B cell (primary cell): ENCODE results near the gene TSPAN18. TPM values are rescaled to one million over a fixed set of nuclear protein-coding genes. Genes with fewer than 3 reads are reported as not detected.

ENCODE experiments used
- ATAC-seq: fragments of 200-7000 bp; cut with Tn5 transposase; one replicate; pipeline ENCODE4 v1.10.0; 2021; ENCODE audit warnings: low read depth, mild to moderate bottlenecking, moderate number of reproducible peaks, moderate library complexity
- CTCF ChIA-PET: fragments of 350-600 bp; sonication (Branson Sonifier 250); formaldehyde crosslinking; loops from one replicate; lab custom pipeline; 2021; ENCODE audit warnings: antibody characterized with exemption, inconsistent platforms; lab: Charles Lee
- POLR2A ChIA-PET: fragments of 350-600 bp; sonication (Branson Sonifier 250); formaldehyde crosslinking; loops from one replicate; lab custom pipeline; 2021; ENCODE audit warnings: antibody characterized with exemption; lab: Charles Lee
- DNase-seq: peaks from one replicate; pipeline ENCODE4 v3.0.0; 2013
- H2AFZ ChIP-seq: 2 replicates; pipeline ENCODE4 v1.6.1; 2012; ENCODE audit warnings: mild to moderate bottlenecking, low read depth, low read length; ENCODE audit not compliant: insufficient read depth, poor library complexity, severe bottlenecking
- H3K27ac ChIP-seq, 2 donors: 1 replicate in 1 of 2; 2 replicates in 1 of 2; pipeline ENCODE4 v1.5.1; 2012 to 2013; ENCODE audit warnings: low read length in 2 of 2, mild to moderate bottlenecking in 2 of 2, moderate library complexity in 1 of 2
- H3K27me3 ChIP-seq, 4 experiments: fragments of 200-600 bp in 1 of 4; sonication (generic) in 1 of 4; replicated peaks in 1 of 4; 1 replicate in 2 of 4; 2 replicates in 2 of 4; pipeline versions ENCODE4 v1.6.1 to v1.7.0; 2013 to 2016; ENCODE audit warnings: low read length in 3 of 4, mild to moderate bottlenecking in 2 of 4, mixed read lengths in 1 of 4, moderate library complexity in 1 of 4; ENCODE audit not compliant: insufficient read depth in 4 of 4, control insufficient read depth in 3 of 4; ENCODE audit errors: control extremely low read depth in 1 of 4
- H3K36me3 ChIP-seq, 2 experiments: replicated peaks in 1 of 2; 1 replicate in 1 of 2; 2 replicates in 1 of 2; pipeline versions ENCODE4 v1.6.1 to v1.7.1; 2013; ENCODE audit warnings: low read length in 1 of 2; ENCODE audit not compliant: insufficient read depth in 2 of 2, control insufficient read depth in 1 of 2; ENCODE audit errors: control extremely low read depth in 1 of 2, extremely low read depth in 1 of 2
- H3K4me1 ChIP-seq, 2 donors: fragments of 200-600 bp in 1 of 2; sonication (generic) in 1 of 2; 1 replicate in 1 of 2; 2 replicates in 1 of 2; pipeline versions ENCODE4 v1.5.1 to v1.6.1; 2013 to 2017; ENCODE audit warnings: low read length in 2 of 2; ENCODE audit not compliant: control insufficient read depth in 2 of 2, insufficient read depth in 2 of 2
- H3K4me2 ChIP-seq: replicated peaks from 2 replicates; pipeline ENCODE3; 2012; ENCODE audit warnings: mild to moderate bottlenecking, low read depth, low read length; ENCODE audit not compliant: poor library complexity, severe bottlenecking
- H3K4me3 ChIP-seq, 5 experiments: fragments of 200-600 bp in 1 of 5; sonication (generic) in 1 of 5; 1 replicate in 3 of 5; 2 replicates in 2 of 5; pipeline versions ENCODE4 v1.5.1 to v1.7.0; 2011 to 2016; ENCODE audit warnings: low read length in 4 of 5, mild to moderate bottlenecking in 4 of 5, low read depth in 2 of 5, control low read depth in 1 of 5, moderate library complexity in 1 of 5; ENCODE audit not compliant: insufficient read depth in 1 of 5; ENCODE audit errors: control extremely low read depth in 1 of 5, extremely low read depth in 1 of 5
- H3K79me2 ChIP-seq: fragments of 200-600 bp; sonication (generic); one replicate; pipeline ENCODE4 v1.6.0; 2016; ENCODE audit warnings: low read length; ENCODE audit not compliant: control insufficient read depth, insufficient read depth
- H3K9ac ChIP-seq: fragments of 200-600 bp; sonication (generic); 2 replicates; pipeline ENCODE4 v1.6.1; 2017; ENCODE audit warnings: mild to moderate bottlenecking, low read length, moderate library complexity
- H3K9me3 ChIP-seq, 3 donors: one replicate each; pipeline versions ENCODE4 v1.6.1 to v1.7.1; 2013; ENCODE audit warnings: low read length in 2 of 3; ENCODE audit not compliant: control insufficient read depth in 2 of 3, insufficient read depth in 1 of 3; ENCODE audit errors: control extremely low read depth in 1 of 3
- H4K20me1 ChIP-seq: 2 replicates; pipeline ENCODE4 v1.6.0; 2012; ENCODE audit warnings: mild to moderate bottlenecking, low read length; ENCODE audit not compliant: insufficient read depth, control insufficient read depth, poor library complexity, severe bottlenecking
- H3K27ac Mint-ChIP-seq: one replicate; pipeline ENCODE4 v1.8.0; 2021; ENCODE audit warnings: mixed read lengths
- H3K27me3 Mint-ChIP-seq: one replicate; pipeline ENCODE4 v1.8.0; 2021; ENCODE audit warnings: mixed read lengths
- H3K4me1 Mint-ChIP-seq: one replicate; pipeline ENCODE4 v1.8.0; 2021; ENCODE audit warnings: mixed read lengths
- H3K4me3 Mint-ChIP-seq: one replicate; pipeline ENCODE4 v1.8.0; 2021; ENCODE audit warnings: mixed read lengths
- H3K9me3 Mint-ChIP-seq: one replicate; pipeline ENCODE4 v1.8.0; 2022; ENCODE audit warnings: mixed read lengths; ENCODE audit not compliant: insufficient read depth
- EZH2 ChIP-seq: IDR thresholded peaks from 2 replicates; pipeline ENCODE4 v1.6.1; 2012; ENCODE audit warnings: borderline replicate concordance, low read depth, mild to moderate bottlenecking, moderate library complexity, low read length; ENCODE audit not compliant: insufficient read depth, poor library complexity, severe bottlenecking
- WGBS: methylation state at CpG from one replicate; pipeline ENCODE4 v1.1.5; 2013; ENCODE audit warnings: missing lambda C conversion rate; ENCODE audit not compliant: insufficient coverage; 5-methylcytosine and 5-hydroxymethylcytosine counted together
- intact Hi-C: fragments of 100-400 bp; cut with micrococcal nuclease; formaldehyde crosslinking; loops from one replicate; pipeline ENCODE4 v1.10.0; 2022
- polyA plus RNA-seq: library from polyadenylated mRNA; depleted of rRNA; stranded (reverse); fragments of >200 nt; gene quantifications from 2 replicates; pipeline ENCODE4 v1.2.3, GENCODE V29; 2012
- total RNA-seq, 2 donors: library from RNA; stranded (reverse); fragments of 120-200 nt in 1 of 2; gene quantifications; 1 replicate in 1 of 2; 2 replicates in 1 of 2; pipeline versions ENCODE4 v1.2.3 to v1.2.4, GENCODE V29; 2013 to 2022
- TF ChIP-seq, protein P1 (sequence below): fragments of 200-600 bp; IDR thresholded peaks from one replicate; pipeline ENCODE4 v1.8.0; 2022; ENCODE audit warnings: antibody characterized with exemption, mild to moderate bottlenecking

TSPAN18 gene
- total and polyA plus RNA-seq, 2 donors (not counting 1 experiment from before 2014, with no cell fraction given): 0.75 to 2.0 TPM

DNA sequence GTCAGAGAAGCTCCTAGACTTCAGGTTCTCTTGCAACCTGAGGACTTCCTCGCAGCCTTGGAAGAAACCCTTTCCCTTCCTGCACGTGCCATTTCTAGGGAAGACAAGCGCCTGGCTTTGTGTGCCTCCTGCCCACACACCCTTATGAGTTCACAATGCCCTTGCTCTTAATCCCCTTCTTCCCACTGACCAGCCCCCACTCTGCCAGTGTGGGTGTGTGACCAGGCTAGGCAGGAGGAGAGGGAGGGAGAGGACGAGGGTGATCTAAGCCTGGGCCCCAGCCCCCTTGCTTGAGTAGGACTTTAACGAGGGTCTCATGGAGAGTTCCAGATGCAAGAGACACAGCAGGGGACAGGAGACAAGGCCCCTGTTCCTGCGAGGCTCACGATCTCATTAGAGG is 193.7 kb downstream of the TSPAN18 start:
- no peaks in the 10 kb centered on the region for H3K9me3 ChIP-seq
- no peak overlapping the region for H3K4me3 Mint-ChIP-seq
- TF ChIP-seq EZH2: no peak
- TF ChIP-seq, protein P1, sequence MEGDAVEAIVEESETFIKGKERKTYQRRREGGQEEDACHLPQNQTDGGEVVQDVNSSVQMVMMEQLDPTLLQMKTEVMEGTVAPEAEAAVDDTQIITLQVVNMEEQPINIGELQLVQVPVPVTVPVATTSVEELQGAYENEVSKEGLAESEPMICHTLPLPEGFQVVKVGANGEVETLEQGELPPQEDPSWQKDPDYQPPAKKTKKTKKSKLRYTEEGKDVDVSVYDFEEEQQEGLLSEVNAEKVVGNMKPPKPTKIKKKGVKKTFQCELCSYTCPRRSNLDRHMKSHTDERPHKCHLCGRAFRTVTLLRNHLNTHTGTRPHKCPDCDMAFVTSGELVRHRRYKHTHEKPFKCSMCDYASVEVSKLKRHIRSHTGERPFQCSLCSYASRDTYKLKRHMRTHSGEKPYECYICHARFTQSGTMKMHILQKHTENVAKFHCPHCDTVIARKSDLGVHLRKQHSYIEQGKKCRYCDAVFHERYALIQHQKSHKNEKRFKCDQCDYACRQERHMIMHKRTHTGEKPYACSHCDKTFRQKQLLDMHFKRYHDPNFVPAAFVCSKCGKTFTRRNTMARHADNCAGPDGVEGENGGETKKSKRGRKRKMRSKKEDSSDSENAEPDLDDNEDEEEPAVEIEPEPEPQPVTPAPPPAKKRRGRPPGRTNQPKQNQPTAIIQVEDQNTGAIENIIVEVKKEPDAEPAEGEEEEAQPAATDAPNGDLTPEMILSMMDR: no peak
- no peak for DNase-seq
- no peaks in the 10 kb centered on the region for H3K27me3 ChIP-seq
- H3K9me3 Mint-ChIP-seq: no peaks in the 10 kb centered on the region
- ATAC-seq: no peak
- H3K4me1 ChIP-seq: peaks cover 15 to 18% of the 10 kb centered on the region in 2 donors
- no peak overlapping the region for H2AFZ ChIP-seq
- no peaks in the 10 kb centered on the region for H4K20me1 ChIP-seq
- ChIA-PET CTCF (interaction anchor here (0.7 to 1.7 kb wide), 3 partner anchors 9 to 190 kb away, joined by 3 to 5 read pairs (median 5); no protein-coding TSS in a partner anchor), POLR2A (no interaction called here)
- no peak overlapping the region for H3K4me3 ChIP-seq
- H3K36me3 ChIP-seq: no peaks in the 10 kb centered on the region
- H3K27me3 Mint-ChIP-seq: no peaks in the 10 kb centered on the region
- no peak overlapping the region for H3K9ac ChIP-seq
- H3K27ac Mint-ChIP-seq: no peak overlapping the region
- H3K4me2 ChIP-seq: no peak overlapping the region
- H3K79me2 ChIP-seq: no peaks in the 10 kb centered on the region
- H3K27ac ChIP-seq: no peak overlapping the region
- 88% methylated on average over 5 of the region's 7 CpGs for WGBS
- intact Hi-C loops: no loop called here
- peaks cover 14% of the 10 kb centered on the region for H3K4me1 Mint-ChIP-seq

DNA sequence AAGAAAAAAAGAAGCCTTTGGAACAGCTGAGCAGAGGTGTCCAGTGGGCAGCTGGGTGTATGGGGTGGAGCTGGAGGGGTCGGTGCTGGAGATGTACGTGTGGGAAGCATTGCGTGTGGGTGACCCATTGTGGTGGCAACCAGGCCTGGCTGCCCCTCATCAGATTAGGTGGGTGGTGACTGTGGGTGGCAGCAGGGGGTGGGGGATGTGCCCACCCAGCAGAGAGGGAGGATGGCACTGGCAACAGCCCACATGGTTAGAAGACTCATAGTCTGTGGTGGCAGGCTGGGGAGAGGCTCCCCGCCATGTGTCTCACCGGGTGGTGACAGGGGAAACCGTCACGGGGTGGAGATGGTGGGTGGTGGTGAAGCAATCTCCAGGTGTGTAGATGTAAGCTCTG is 196.4 kb downstream of the TSPAN18 start:
- no peaks in the 10 kb centered on the region for H3K9me3 ChIP-seq
- no peaks in the 10 kb centered on the region for H3K36me3 ChIP-seq
- no peaks in the 10 kb centered on the region for H3K27me3 ChIP-seq
- no peak overlapping the region for H3K4me2 ChIP-seq
- TF ChIP-seq, protein P1: no peak
- TF ChIP-seq EZH2: no peak
- ChIA-PET POLR2A (no interaction called here), CTCF (interaction anchor here (1.0 to 2.2 kb wide), 5 partner anchors 9 to 187 kb away, joined by 3 to 7 read pairs (median 6); no protein-coding TSS in a partner anchor)
- WGBS: 71% methylated on average over 7 of the region's 7 CpGs
- H2AFZ ChIP-seq: no peak overlapping the region
- Mint-ChIP-seq H3K4me3 (no peak overlapping the region), H3K9me3 (no peaks in the 10 kb centered on the region), H3K4me1 (no peaks in the 10 kb centered on the region), H3K27me3 (no peaks in the 10 kb centered on the region), H3K27ac (no peak overlapping the region)
- intact Hi-C loops: no loop called here
- H3K4me3 ChIP-seq: no peak overlapping the region
- DNase-seq: no peak
- H3K27ac ChIP-seq: no peak overlapping the region
- H4K20me1 ChIP-seq: no peaks in the 10 kb centered on the region
- no peak for ATAC-seq
- H3K79me2 ChIP-seq: no peaks in the 10 kb centered on the region
- no peak overlapping the region for H3K9ac ChIP-seq
- peaks cover 0 to 6% of the 10 kb centered on the region in 2 donors for H3K4me1 ChIP-seq
